Common myeloid progenitor, CD34-positive (primary cell): ENCODE results near the gene MACROD2.

Experiments
- CTCF ChIA-PET: fragments of 350-600 bp; sonication (Branson Sonifier 250); formaldehyde crosslinking; loops from one replicate; lab custom pipeline; 2021; ENCODE audit warnings: antibody characterized with exemption; lab: Charles Lee
- POLR2A ChIA-PET: fragments of 350-600 bp; sonication (Branson Sonifier 250); formaldehyde crosslinking; loops from one replicate; lab custom pipeline; 2021; ENCODE audit warnings: antibody characterized with exemption; lab: Charles Lee
- DNase-seq, 3 donors: peaks; one replicate each; pipeline versions ENCODE4 v3.0.0 to v3.0.0-alpha.2; 2013
- H3K27ac ChIP-seq, 2 experiments: 1 replicate in 1 of 2; 2 replicates in 1 of 2; pipeline ENCODE4 v1.7.0; 2013; ENCODE audit warnings: inconsistent platforms in 2 of 2, low read length in 2 of 2, mild to moderate bottlenecking in 2 of 2, low read depth in 1 of 2, moderate library complexity in 1 of 2; ENCODE audit not compliant: severe bottlenecking in 2 of 2, insufficient read depth in 1 of 2, poor library complexity in 1 of 2
- H3K27me3 ChIP-seq, 5 experiments: replicated peaks in 2 of 5; 1 replicate in 3 of 5; 2 replicates in 2 of 5; pipeline versions ENCODE4 v1.6.1 to v1.7.0; 2013; ENCODE audit warnings: low read length in 4 of 5, mild to moderate bottlenecking in 2 of 5, moderate library complexity in 2 of 5, inconsistent platforms in 1 of 5; ENCODE audit not compliant: insufficient read depth in 5 of 5, control insufficient read depth in 4 of 5
- H3K36me3 ChIP-seq, 4 experiments: 1 replicate in 2 of 4; 2 replicates in 2 of 4; pipeline versions ENCODE4 v1.6.1 to v1.7.0; 2013; ENCODE audit warnings: low read length in 3 of 4, control low read depth in 1 of 4, mild to moderate bottlenecking in 1 of 4; ENCODE audit not compliant: control insufficient read depth in 4 of 4, insufficient read depth in 4 of 4
- H3K4me1 ChIP-seq, 4 experiments: 1 replicate in 3 of 4; 2 replicates in 1 of 4; pipeline versions ENCODE4 v1.6.1 to v1.7.1; 2013; ENCODE audit warnings: low read length in 3 of 4, mild to moderate bottlenecking in 3 of 4, control low read depth in 1 of 4, inconsistent platforms in 1 of 4, moderate library complexity in 1 of 4; ENCODE audit not compliant: control insufficient read depth in 4 of 4, insufficient read depth in 4 of 4; ENCODE audit errors: control extremely low read depth in 1 of 4
- H3K4me3 ChIP-seq, 7 experiments: 1 replicate in 4 of 7; 2 replicates in 3 of 7; pipeline versions ENCODE4 v1.5.1 to v1.7.0; 2013; ENCODE audit warnings: mild to moderate bottlenecking in 7 of 7, low read length in 6 of 7, moderate library complexity in 6 of 7, inconsistent platforms in 2 of 7, low read depth in 2 of 7, control low read depth in 1 of 7; ENCODE audit not compliant: insufficient read depth in 4 of 7, control insufficient read depth in 1 of 7; ENCODE audit errors: extremely low read depth in 1 of 7
- H3K9me3 ChIP-seq, 5 experiments: 1 replicate in 4 of 5; 2 replicates in 1 of 5; pipeline versions ENCODE4 v1.6.1 to v1.7.1; 2013; ENCODE audit warnings: low read length in 4 of 5, mild to moderate bottlenecking in 2 of 5, inconsistent platforms in 1 of 5, low read depth in 1 of 5, moderate library complexity in 1 of 5; ENCODE audit not compliant: control insufficient read depth in 4 of 5, insufficient read depth in 2 of 5; ENCODE audit errors: control extremely low read depth in 1 of 5
- WGBS: methylation state at CpG from one replicate; pipeline ENCODE4 v1.1.5; 2013; ENCODE audit not compliant: insufficient coverage; 5-methylcytosine and 5-hydroxymethylcytosine counted together

The MACROD2 gene

DNA sequence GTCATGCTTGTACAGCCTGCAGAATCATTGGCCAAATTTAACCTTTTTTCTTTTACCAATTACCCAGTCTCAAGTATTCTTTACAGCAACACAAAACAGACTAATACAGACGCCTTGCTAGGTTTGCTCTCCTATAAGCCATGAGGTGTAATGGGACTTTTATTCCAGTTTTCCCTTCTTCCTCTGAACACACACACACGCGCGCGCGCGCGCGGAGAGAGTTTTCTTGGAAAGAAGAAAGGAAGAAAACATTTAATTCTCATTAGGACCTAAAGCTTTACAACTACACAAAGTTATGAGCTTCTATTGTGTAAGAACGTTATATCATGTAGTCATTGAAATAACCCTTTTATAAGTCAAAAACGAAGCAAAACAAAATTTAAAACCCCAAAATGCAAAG, 1023.6 kb downstream of the MACROD2 start:
- no peaks in the 10 kb centered on the region for H3K9me3 ChIP-seq
- CTCF ChIA-PET = no interaction called here

GRCh38 chr20:15020845-15021244, 1025.5 kb downstream of the MACROD2 start:
- WGBS = 92% methylated on average over 2 of the region's 9 CpGs
- Histone ChIP-seq H3K27ac (no peak overlapping the region), H3K4me1 (no peaks in the 10 kb centered on the region), H3K36me3 (no peaks in the 10 kb centered on the region), H3K4me3 (no peak overlapping the region), H3K9me3 (no peaks in the 10 kb centered on the region), H3K27me3 (no peaks in the 10 kb centered on the region)
- no peak for DNase-seq
- ChIA-PET CTCF (no interaction called here), POLR2A (no interaction called here)

More for the DNA sequence above, 1023.6 kb downstream of the MACROD2 start:
- POLR2A ChIA-PET = no interaction called here
- Histone ChIP-seq H3K4me1 (no peaks in the 10 kb centered on the region), H3K4me3 (no peak overlapping the region), H3K36me3 (no peaks in the 10 kb centered on the region), H3K27me3 (no peaks in the 10 kb centered on the region), H3K27ac (no peak overlapping the region)
- no CpG with 5 or more reads among the region's 11 CpGs for WGBS
- DNase-seq = no peak

DNA sequence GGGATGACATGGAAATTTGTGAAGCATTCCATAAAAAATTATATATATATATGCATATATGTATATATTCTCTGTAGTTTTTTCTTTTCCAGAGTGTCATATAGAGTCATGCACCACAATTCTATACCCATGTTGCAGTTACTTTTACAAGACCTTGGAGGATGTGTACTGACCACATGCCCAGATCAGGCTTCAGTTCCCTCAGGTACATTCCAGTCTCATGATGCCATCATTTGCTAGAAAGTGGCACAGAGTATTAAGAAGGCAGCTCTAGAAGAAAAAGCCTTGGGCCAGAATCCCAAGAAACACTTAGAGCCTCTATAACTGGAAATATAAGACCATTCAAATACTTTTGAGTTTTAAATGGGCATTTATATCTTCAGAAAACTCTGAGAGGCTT, 1027.6 kb downstream of the MACROD2 start:
- H3K27me3 ChIP-seq = no peaks in the 10 kb centered on the region
- no peak overlapping the region for H3K4me3 ChIP-seq
- ChIA-PET CTCF (no interaction called here), POLR2A (no interaction called here)
- no peak overlapping the region for H3K27ac ChIP-seq
- H3K36me3 ChIP-seq = no peaks in the 10 kb centered on the region
- no peak for DNase-seq
- no peaks in the 10 kb centered on the region for H3K4me1 ChIP-seq
- H3K9me3 ChIP-seq = no peaks in the 10 kb centered on the region

GRCh38 chr20:15026759-15027158, 1031.4 kb downstream of the MACROD2 start:
- no peaks in the 10 kb centered on the region for H3K36me3 ChIP-seq
- H3K27me3 ChIP-seq = no peaks in the 10 kb centered on the region
- CTCF ChIA-PET = interaction anchor here (0.6 kb wide), 1 partner anchor 681 kb away, joined by 3 read pairs; no protein-coding TSS in a partner anchor
- 100% methylated on average over 1 of the region's 1 CpG for WGBS
- POLR2A ChIA-PET = no interaction called here
- H3K4me3 ChIP-seq = no peak overlapping the region
- no peaks in the 10 kb centered on the region for H3K4me1 ChIP-seq
- H3K9me3 ChIP-seq = peaks cover 0 to 3% (median 0%) of the 10 kb centered on the region in 5 experiments
- H3K27ac ChIP-seq = no peak overlapping the region
- no peak for DNase-seq

GRCh38 chr20:15030826-15031225, 1035.5 kb downstream of the MACROD2 start:
- no peak overlapping the region for H3K4me3 ChIP-seq
- WGBS = 96% methylated on average over 14 of the region's 14 CpGs
- CTCF ChIA-PET = interaction anchor here (1.2 kb wide), 1 partner anchor 11 kb away, joined by 4 read pairs; no protein-coding TSS in a partner anchor
- no peak for DNase-seq
- H3K9me3 ChIP-seq = peaks cover 0 to 3% (median 0%) of the 10 kb centered on the region in 5 experiments
- peaks cover 0 to 2% (median 0%) of the 10 kb centered on the region in 4 experiments for H3K4me1 ChIP-seq
- POLR2A ChIA-PET = no interaction called here
- no peaks in the 10 kb centered on the region for H3K27me3 ChIP-seq
- H3K36me3 ChIP-seq = no peaks in the 10 kb centered on the region
- no peak overlapping the region for H3K27ac ChIP-seq

- no peaks in the 10 kb centered on the region for H3K36me3 ChIP-seq
- DNase-seq = no peak
- peaks cover 0 to 2% (median 0%) of the 10 kb centered on the region in 4 experiments for H3K4me1 ChIP-seq
- peaks cover 0 to 3% (median 0%) of the 10 kb centered on the region in 5 experiments for H3K9me3 ChIP-seq
- no peaks in the 10 kb centered on the region for H3K27me3 ChIP-seq
- H3K27ac ChIP-seq = no peak overlapping the region
- WGBS = 97% methylated on average over 29 of the region's 32 CpGs
- CTCF ChIA-PET = interaction anchor here (1.1 kb wide), 1 partner anchor 76 kb away, joined by 4 read pairs; no protein-coding TSS in a partner anchor
- no peak overlapping the region for H3K4me3 ChIP-seq
- POLR2A ChIA-PET = no interaction called here
Measured at GRCh38 chr20:15031546-15032351, 1036.4 kb downstream of the MACROD2 start.

DNA sequence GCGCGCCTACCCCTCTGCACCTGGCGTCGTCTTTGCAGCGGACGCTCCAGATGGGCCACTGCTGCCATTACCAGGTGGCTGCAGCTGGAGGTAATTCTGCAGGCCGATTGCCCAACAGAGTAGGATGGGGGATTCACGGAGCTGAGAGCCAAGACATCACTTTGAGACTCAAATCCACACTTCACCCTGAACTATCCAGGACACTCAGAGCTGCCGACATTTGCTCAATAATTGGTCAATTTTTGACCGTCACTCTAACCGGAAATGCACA, 1037.0 kb downstream of the MACROD2 start:
- Histone ChIP-seq H3K36me3 (no peaks in the 10 kb centered on the region), H3K4me1 (peaks cover 0 to 2% (median 0%) of the 10 kb centered on the region in 4 experiments), H3K27ac (no peak overlapping the region), H3K9me3 (peaks cover 0 to 3% (median 0%) of the 10 kb centered on the region in 5 experiments), H3K27me3 (no peaks in the 10 kb centered on the region), H3K4me3 (no peak overlapping the region)
- no peak for DNase-seq
- CTCF ChIA-PET = interaction anchor here (1.1 kb wide), 1 partner anchor 76 kb away, joined by 4 read pairs; no protein-coding TSS in a partner anchor
- WGBS = 100% methylated on average over 9 of the region's 11 CpGs
- POLR2A ChIA-PET = no interaction called here
